C4-2B (cell line): ENCODE data around the gene LBP.

Experiments used
- ZFX ChIP-seq: fragments of 450-650 bp; IDR thresholded peaks from 2 replicates; pipeline ENCODE4 v1.6.1; 2017
- TF ChIP-seq, protein P1 (sequence below): fragments of 450-650 bp; conservative IDR thresholded peaks from 2 replicates; pipeline ENCODE4 v1.5.1; 2017; ENCODE audit warnings: mild to moderate bottlenecking

DNA sequence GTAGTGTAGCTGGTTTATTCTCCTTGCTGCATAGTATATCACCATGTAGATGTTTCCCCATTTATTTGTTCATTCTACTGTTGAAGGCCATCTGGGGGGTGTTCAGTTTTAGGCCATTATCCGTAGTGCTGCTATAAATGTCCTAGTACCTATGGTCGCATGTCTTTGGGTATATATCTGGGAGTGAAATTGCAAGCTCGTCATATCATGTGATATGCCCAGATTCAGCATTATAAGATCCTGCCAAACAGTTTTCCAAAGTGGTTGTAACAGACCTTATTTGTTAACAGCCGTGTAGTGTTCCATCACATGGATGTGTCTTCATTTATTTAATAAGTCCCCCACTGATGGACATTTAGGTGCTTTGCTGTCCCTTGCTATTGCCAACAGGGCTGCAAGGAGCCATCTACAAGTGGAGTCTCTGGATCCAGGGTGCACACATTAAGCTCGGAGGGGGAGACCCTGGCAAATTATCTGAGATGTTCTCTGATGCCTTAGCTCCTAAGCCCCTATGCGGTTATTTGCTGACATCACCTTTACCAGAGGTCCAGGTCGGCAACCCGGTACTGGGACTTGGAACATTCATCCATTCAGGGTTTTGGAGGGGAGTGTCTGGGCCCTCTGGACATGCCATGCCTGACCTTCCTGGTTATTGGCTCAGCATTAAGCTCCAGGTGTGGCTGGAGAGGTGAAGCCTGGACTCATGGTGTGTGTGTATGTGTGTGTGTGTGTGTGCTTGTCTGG, 16.9 kb downstream of the LBP start:
- TF ChIP-seq, protein P1, sequence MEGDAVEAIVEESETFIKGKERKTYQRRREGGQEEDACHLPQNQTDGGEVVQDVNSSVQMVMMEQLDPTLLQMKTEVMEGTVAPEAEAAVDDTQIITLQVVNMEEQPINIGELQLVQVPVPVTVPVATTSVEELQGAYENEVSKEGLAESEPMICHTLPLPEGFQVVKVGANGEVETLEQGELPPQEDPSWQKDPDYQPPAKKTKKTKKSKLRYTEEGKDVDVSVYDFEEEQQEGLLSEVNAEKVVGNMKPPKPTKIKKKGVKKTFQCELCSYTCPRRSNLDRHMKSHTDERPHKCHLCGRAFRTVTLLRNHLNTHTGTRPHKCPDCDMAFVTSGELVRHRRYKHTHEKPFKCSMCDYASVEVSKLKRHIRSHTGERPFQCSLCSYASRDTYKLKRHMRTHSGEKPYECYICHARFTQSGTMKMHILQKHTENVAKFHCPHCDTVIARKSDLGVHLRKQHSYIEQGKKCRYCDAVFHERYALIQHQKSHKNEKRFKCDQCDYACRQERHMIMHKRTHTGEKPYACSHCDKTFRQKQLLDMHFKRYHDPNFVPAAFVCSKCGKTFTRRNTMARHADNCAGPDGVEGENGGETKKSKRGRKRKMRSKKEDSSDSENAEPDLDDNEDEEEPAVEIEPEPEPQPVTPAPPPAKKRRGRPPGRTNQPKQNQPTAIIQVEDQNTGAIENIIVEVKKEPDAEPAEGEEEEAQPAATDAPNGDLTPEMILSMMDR = no peak
- no peak for TF ChIP-seq ZFX
